SK-N-SH (cell line): ENCODE results near the gene ASIC4.

Experiments
- GABPA ChIP-seq: IDR thresholded peaks from 2 replicates; pipeline ENCODE4 v1.4.0; 2012; ENCODE audit warnings: low read depth, mild to moderate bottlenecking
- MXI1 ChIP-seq: IDR thresholded peaks from 2 replicates; pipeline ENCODE4 v1.6.1; 2012; ENCODE audit warnings: mild to moderate bottlenecking, low read depth, low read length, improper control_type of control experiment
- POLR2AphosphoS5 ChIP-seq: IDR thresholded peaks from 2 replicates; pipeline ENCODE4 v1.6.1; 2012; ENCODE audit warnings: low read depth, low read length
- RCOR1 ChIP-seq: fragments of 150-350 bp; IDR thresholded peaks from 2 replicates; pipeline ENCODE4 v1.6.1; 2017; ENCODE audit warnings: antibody characterized with exemption, low read length
- SMC3 ChIP-seq: IDR thresholded peaks from 2 replicates; pipeline ENCODE4 v1.6.1; 2012; ENCODE audit warnings: low read depth, low read length, improper control_type of control experiment
- TAF1 ChIP-seq: IDR thresholded peaks from 2 replicates; pipeline ENCODE4 v1.6.1; 2012; ENCODE audit warnings: low read depth, mild to moderate bottlenecking, low read length, moderate library complexity, borderline replicate concordance
- YY1 ChIP-seq: IDR thresholded peaks from 2 replicates; pipeline ENCODE4 v1.4.0; 2012; ENCODE audit warnings: low read depth, mild to moderate bottlenecking
- TF ChIP-seq, protein P1 (sequence below): fragments of 200-600 bp; sonication (generic); IDR thresholded peaks from 2 replicates; pipeline ENCODE4 v1.6.1; 2017; ENCODE audit warnings: antibody characterized with exemption, mild to moderate bottlenecking, moderate library complexity

GRCh38 chr2:219521066-219521880 lies 7.0 kb downstream of the ASIC4 start:
- no peak for TF ChIP-seq GABPA
- TF ChIP-seq, protein P1, sequence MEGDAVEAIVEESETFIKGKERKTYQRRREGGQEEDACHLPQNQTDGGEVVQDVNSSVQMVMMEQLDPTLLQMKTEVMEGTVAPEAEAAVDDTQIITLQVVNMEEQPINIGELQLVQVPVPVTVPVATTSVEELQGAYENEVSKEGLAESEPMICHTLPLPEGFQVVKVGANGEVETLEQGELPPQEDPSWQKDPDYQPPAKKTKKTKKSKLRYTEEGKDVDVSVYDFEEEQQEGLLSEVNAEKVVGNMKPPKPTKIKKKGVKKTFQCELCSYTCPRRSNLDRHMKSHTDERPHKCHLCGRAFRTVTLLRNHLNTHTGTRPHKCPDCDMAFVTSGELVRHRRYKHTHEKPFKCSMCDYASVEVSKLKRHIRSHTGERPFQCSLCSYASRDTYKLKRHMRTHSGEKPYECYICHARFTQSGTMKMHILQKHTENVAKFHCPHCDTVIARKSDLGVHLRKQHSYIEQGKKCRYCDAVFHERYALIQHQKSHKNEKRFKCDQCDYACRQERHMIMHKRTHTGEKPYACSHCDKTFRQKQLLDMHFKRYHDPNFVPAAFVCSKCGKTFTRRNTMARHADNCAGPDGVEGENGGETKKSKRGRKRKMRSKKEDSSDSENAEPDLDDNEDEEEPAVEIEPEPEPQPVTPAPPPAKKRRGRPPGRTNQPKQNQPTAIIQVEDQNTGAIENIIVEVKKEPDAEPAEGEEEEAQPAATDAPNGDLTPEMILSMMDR, result peak; percentile 82
- TF ChIP-seq SMC3, result peak; percentile 75
- TF ChIP-seq POLR2AphosphoS5, result no peak
- peak; percentile 41; the same call in 1 of the 2 replicates for TF ChIP-seq MXI1
- TF ChIP-seq TAF1, result no peak
- no peak for TF ChIP-seq RCOR1
- no peak for TF ChIP-seq YY1
